C4-2B (cell line): Measurements from ENCODE around the gene IFFO2.

Experiments
- CTCF ChIP-seq: fragments of 450-650 bp; conservative IDR thresholded peaks from 2 replicates; pipeline ENCODE4 v1.5.1; 2017; ENCODE audit warnings: mild to moderate bottlenecking
- ZFX ChIP-seq: fragments of 450-650 bp; IDR thresholded peaks from 2 replicates; pipeline ENCODE4 v1.6.1; 2017

GRCh38 chr1:18870957-18871356 lies 85.5 kb downstream of the IFFO2 start:
- TF ChIP-seq CTCF (no peak), ZFX (no peak)
